ENCODE results near the gene MEG3.

Gene MEG3

DNA sequence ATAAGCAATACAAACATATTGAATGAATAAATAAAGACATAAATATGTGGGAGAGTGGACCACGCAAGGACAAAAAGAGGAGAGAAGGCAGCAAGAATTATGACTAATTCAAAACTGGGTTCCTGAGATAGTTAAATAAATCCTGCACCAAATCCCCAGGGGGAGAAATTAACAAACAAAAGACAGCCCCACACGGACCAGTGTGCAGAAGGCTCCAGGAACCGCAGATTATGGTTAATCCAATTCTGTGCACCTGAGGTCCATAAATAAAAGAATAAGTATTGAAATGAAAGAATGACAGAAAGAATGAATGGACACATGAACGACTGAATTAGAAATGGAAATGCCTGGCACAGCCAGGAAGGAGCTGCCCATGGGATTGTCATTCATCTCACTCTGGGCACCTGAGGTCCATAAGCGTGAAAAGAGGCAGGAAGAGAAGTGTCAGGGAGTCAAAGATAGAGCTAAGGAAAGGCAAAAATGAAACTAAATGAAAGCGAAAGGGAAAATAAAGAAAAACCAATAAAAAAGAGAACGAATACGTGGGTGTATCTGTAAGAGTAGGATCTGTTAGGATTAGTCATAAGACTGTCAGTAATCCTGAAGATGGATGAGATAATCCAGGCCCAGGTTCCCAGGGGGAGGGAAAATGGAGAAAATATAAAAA, 23.3 kb downstream of the MEG3 start:
- no peak for DNase-seq (ENCODE audit: low read depth)

DNA sequence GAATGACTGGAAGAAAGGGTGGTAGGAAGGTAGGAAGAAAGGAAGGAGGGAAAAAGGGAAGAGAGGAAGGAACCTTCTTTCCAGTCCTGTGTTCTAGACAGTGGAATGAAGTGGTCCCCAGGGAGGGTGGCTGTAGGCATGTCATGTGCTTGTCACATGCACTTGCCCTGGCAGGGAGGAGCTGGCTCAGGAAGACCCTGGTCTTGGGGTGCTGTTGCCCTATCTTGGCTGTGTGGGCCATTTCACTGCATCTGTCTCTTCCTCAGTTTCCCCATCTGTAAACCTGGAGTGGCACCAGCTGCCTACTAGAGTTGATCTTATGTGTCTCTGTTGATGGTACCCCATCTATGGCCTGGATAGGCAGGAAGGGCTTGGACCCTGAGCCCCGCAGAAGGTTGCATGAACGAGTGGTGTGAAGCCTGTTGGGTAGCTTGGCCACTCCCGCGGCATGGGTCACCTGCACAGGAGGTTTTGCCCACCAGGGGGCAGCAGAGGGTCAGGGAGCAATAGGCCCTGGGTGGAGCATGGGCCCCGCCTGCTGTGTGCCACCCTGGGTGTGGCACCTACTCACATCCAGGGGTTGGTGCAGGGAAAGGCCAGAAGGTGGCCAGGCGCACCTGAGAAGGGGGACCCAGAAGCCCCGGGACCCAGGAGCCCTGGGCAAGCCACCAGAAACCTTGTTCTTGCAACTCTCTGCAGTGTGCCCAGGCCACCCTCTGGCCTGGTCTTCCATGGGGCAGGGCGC, 25.1 kb downstream of the MEG3 start:
- DNase-seq (ENCODE audit: low read depth), result peak; percentile 69

DNA sequence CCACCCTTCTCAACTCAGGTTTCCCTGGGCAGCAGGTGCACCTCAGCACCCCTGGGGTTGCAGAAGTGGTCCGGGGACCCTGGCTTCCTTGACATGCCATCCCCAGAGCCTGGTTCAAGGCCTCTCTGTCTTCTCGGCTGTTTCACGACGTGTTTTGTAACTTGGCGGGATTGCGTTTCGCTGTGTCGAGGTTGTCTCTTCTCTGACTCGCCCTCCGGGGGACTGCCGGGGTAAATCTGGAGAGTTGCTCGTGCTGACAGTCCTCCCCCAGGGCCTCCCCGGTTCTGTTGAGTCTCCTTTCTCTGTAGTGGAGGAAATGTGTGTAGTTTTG, 25.6 kb downstream of the MEG3 start:
- no peak for DNase-seq (ENCODE audit: low read depth)

DNA sequence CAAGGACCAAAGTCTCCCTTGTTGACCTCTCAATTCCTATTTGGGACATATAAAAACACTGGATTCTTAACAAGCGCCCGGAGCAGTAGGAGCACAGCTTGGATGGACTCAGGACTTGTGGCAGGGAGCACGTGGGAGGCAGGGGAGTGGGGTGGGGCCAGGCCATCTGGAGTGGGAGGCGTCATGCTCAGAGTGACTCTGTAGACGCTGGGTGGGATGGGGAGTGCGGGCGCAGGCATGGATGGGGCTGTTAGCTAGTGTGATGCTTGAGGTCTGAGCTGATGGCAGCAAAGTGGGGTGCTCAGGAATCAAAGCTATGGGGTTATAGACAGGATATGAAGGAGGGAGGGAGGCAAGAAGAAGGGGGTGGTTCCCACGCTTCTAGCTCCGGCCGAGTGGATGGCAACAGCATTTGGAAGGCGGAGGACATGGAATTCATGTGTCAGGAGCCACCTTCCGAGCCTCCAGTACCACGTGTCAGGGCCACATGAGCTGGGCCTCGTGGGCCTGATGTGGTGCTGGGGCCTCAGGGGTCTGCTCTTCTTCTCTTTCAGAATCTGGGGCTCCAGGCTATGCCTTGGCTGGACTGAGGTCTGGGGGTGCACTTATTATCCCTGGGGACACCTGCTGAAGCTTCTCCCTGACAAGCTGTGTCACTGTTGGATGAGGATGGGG, 26.2 kb downstream of the MEG3 start:
- DNase-seq (ENCODE audit: low read depth), result no peak

DNA sequence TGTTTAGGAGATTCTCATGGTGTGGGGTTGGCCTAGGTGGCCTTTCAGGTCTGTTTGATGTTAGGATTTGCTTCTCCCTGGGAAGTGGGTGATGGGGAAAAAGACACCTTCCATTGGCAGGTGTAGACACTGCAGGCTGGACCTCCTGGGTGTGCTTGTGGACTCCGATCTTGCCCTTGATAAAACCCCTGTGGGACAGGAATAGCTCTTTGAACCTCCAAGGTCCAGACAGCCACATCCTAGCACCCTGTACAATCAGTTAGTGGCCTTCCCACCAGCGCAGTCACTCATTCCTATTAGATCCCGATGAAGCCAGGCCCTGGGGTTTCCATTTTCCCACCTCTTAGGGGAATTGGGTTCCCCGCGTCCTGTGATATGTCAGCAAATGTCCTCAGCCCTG, 28.5 kb downstream of the MEG3 start:
- no peak for DNase-seq (ENCODE audit: low read depth)

DNA sequence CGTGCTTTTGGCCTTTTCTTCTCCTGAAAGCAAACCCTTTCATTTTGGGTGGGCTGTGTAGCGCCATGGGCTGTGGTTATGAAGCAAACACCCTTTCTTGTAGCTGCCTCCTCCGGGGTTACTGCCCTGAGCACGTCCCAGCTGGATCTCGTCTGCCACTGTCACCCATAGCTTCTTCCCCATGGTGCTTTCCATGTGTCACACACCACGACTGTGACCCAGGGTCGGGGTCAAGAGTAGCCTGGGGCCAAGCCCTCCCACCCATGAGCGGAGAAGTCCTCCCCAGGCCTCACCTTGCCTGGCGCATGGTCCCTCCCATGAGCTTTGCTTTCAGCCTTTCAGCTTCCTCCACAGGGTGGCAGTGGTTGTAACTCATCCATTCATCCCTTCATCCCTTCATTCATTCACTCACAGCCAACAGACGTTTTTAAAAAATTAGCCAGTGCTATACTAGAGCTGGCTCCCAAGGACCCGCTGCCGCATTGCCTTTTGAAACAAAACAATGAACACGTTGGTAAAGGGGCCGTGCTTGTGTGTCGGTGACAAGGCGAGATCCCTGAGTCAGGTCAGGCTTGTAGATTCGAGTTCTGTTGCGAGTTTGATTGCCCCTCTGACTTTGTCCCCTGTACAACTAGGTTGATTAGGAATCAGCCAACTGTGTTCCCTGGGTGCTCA, 29.5 kb downstream of the MEG3 start:
- DNase-seq (ENCODE audit: low read depth), result no peak

DNA sequence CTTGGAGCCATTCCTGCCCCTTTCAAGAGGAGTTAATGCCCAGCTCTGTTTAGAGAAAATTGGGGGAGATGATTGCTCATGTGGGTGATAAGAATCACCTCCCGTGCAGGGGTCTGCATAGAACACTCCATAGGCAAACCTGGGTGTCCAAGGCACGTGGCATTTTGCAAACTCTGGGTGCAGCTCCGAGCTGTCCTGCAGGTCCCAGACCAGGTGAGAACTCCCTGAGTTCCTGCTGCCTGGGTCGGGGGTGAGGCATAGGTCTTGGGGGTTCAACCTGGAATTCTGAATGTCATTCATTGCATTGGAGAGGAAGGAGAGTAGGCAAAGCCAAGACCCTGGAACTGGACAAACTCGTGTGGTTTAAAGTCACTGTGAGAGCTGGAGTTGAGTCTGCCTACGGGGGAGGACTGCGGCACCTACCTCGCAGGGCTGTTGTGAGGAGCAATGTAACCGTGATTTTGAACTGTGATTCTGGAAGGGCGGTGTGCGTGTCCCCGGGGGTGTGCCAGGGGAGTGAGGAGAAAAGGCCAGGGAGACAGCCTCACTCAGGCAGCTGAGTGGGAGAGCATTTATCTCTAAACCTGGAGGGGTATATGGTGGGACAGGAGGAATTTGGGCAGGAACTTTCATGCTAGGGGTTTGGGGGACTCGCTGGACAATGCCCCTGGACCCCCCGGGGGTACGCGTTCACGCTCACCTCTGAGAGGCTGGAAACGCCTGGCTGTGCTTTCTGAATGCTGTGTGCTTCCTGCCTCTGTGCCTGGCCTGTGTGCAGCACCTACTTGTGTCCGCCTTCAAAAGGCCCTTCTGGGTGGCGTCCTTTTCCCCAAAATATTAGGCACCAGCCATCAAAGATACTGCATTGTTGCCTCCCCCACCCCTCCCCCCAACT, 30.4 kb downstream of the MEG3 start:
- DNase-seq (ENCODE audit: low read depth), result no peak

DNA sequence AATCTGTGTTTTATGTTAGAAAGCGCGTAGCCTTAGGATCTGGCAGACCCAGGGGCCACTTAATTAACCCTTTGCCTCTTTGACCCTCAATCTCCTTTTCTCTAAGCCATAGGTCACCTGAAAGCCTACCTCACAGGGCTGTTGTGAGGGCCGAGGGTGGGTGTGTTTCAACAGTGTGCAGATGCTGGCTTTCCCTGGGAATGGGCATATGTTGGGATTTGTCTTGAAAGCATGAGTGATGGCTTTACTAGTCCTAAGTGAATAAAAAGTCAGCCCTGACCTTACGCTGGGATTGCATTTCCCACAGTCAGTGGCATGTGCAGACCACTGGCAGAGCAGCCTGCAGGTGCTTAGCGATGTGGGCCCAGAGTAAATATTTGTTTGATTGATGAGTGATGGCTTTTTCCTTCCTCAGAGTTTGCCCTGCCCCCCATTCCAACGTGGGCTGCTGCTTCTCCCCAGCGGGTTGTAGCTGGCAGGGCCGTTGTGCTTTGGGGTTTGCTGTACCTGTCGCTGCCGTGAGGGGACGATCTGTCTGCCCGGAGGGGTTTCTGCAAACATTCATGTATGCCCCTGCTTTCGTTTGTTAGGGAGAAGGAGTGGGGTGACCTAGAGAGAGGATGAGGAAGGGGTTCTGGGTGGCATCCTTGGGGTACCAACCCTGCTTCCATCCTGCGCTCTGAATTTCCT, 31.5 kb downstream of the MEG3 start:
- DNase-seq (ENCODE audit: low read depth), result no peak

DNA sequence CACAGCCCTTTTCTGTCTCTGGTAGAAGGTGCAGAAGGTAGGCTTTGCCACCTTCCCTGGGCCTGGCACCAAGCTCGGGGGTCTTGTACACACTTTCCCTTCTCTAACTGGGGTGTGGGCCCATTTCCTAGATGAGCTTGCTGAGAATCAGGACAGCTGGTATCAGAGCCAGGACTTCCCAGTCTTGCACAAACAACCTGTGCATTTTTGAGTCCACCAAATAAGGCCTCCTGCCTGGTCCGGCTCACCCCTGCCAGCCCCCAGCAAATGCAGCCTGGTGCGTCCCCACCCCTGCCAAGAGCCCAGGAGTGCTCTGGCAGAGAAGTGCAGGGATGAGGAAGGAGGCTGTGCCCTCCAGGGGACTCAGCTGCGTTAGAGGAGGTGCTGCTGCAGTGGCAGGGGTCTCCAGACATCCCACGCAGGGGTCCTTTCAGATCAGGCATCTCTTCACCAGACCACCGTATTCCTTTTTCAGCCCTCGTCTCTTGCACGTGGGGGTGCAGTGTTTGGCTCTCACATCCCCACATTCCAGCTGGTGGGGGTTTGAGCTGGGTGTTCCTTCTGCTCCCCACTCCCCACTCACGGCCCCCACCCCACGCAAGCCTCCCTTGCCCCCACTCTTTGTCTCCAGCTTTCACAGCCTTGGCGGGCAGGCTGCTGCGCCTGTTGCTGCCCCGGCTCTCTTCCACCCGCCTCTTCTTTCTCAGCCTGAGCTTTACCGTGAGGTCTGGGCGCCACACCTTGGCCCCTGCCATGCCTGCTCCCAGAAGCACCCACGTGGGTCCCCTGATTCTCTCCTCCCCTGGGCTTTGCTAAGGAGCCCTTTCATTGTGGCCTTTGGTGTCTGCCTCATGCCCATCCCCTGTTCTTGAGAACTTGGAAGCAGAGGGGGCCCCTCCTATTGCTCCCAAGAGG, 32.3 kb downstream of the MEG3 start:
- no peak for DNase-seq (ENCODE audit: low read depth)

DNA sequence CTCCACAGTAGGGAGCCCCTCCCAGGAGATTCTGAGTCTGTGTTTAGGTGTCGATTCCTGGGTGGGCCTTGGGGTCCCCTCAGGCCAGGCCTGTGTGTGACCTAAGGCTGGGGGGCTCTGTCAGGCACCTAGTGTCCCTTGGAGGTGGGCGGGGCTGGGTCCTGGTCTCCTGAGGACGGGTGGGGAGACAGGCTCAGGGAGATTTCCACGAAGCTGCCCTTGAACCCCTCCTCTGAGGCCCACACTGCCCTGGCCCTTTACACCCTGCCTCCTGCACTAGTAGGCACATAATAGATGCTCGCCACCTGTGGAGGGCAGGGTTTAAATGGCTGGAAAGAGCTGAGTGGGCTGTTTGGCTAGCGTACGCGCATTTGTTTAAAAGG, 32.9 kb downstream of the MEG3 start:
- no peak for DNase-seq (ENCODE audit: low read depth)

DNA sequence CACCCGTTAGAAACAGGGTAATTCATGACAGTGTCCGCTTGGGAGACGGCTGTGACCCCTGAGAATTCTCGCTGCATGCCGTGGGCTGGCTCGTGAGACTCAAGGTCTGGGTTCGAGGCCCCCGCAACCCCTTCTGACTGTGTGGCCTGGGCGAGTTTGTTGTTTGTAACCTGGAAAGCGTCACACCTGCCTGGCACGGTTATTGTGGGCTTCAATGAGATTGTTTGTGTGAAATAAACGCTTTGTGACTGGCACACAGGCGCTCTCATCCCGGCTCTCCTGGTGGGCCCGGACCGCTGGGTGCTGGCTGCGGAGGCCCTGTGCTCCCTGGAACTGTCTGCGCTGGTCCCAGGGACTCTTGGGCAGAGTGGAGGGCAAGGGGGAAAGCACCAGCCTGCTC, 33.9 kb downstream of the MEG3 start:
- DNase-seq (ENCODE audit: low read depth), result no peak

DNA sequence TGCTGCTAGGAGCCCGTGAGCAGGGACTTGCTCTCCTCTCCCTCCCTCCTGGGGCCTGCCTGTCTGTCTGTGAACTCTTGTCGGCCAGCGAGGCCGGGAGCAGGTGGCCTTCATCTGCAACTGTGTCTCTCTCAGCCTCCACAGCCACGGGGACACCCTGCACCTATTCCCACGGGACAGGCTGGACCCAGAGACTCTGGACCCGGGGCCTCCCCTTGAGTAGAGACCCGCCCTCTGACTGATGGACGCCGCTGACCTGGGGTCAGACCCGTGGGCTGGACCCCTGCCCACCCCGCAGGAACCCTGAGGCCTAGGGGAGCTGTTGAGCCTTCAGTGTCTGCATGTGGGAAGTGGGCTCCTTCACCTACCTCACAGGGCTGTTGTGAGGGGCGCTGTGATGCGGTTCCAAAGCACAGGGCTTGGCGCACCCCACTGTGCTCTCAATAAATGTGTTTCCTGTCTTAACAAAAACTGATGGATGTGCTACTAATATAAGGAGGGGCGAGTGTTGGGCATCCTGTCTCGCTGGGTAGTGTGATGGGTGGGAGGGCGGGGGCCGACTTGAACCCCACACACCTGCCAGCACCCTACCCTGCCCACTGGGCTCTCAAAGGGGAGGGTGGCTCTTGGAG, 34.8 kb downstream of the MEG3 start:
- no peak for DNase-seq (ENCODE audit: low read depth)

DNA sequence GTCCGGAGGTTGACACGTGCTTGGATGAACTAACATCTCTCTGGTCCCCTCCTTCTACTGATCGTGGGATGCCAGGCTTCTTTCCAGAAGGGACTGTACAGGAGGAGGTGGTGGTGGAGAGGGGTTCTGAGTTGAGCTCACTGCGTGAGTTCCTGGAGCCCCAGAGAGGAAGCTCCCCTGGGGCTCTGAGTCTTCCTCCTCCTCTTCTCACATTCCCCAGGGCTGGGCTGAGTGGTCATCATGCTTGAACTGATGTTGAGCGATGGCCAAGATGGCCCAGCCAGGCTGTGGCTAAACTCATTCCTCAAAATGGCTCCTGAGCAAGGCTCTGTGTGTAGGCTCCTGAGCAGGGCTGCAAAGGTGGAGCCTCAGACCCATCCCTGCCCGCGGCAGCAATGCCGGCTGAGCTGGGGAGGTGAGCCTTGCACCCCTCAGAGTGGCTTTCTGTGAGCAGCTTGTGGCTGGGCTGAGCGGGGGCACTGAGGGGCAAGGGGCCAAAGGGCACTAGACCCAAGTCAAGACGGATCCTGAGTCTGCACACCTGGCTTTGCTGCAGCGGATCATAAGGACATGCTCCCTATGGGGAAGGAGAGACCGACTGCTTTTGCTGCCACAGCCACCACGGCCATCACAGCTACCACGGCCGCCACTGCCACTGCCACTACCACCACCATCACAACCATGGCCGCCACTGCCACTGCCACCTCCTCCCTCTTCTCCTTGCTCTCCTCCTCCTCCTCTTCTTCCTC, 35.4 kb downstream of the MEG3 start:
- no peak for DNase-seq (ENCODE audit: low read depth)

DNA sequence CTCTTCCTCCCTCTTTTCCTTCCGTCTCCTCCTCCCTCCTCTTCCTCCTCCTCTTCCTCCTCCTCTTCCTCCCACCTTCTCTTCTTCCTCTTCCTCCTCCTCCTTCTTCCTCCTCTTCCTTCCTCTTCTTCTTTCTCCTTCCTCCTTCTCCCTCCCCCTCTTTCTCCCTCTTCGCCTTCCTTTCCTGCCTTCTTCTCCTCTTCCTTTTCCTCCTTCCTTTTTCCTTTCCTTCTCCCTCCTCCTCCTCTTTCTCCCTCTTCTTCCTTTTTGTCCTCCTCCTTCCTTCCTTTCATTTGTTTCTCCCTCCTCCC, 36.0 kb downstream of the MEG3 start:
- no peak for DNase-seq (ENCODE audit: low read depth)

DNA sequence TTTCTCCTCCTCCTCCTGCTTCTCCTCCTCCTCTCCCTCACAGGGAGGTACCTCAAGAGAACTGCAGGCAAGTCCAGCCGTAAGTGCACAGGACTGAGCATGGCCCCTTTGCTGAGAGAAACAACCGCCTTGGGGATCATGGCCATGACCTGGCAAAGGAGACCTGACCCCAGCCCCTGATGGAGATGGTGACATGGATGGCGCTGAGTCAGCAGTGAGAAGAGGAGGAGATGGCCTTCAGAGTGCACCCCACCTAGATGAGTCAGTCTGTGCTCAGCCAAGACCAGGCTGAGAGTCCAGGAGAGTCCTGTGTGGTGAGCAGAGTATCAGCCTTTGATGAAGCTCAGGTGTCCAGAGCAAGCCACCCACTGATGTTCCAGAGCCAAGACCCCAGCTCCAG, 36.4 kb downstream of the MEG3 start:
- no peak for DNase-seq (ENCODE audit: low read depth)

DNA sequence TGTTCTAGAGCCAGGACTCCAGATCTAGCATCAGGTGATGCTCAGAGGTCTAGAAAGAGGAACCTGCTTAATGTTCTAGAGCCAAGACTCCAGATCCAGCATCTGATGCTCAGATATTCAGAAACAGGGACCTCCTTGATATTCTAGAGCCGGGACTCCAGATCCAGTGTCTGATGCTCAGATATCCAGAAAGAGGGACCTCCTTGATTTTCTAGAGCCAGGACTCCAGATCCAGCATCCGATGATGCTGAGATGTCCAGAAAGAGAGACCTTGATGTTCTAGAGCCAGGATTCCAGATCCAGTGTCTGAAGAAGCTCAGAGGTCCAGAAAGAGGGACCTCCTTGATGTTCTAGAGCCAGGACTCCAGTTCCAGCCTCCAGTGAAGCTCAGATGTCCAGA, 36.9 kb downstream of the MEG3 start:
- DNase-seq (ENCODE audit: low read depth), result no peak

DNA sequence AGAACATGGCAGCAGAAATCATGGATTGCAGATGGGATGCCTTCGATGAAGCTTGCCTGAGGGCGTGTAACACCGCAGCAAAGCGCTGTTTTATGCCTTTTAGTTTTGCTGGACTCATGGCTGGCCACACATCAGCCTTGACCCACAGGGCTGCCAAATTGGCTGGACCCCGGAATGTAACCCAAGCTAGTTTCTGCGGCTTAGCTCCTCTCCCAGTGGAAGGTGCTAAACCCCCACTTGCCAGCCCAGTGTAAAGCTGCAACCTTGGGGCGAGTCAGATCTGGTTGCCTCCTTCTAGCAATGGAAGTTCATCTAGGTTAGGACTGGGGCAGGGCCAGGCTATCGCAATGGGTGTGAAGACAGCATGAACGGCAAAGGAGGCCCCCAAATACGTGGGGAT, 38.3 kb downstream of the MEG3 start:
- no peak for DNase-seq (ENCODE audit: low read depth)

DNA sequence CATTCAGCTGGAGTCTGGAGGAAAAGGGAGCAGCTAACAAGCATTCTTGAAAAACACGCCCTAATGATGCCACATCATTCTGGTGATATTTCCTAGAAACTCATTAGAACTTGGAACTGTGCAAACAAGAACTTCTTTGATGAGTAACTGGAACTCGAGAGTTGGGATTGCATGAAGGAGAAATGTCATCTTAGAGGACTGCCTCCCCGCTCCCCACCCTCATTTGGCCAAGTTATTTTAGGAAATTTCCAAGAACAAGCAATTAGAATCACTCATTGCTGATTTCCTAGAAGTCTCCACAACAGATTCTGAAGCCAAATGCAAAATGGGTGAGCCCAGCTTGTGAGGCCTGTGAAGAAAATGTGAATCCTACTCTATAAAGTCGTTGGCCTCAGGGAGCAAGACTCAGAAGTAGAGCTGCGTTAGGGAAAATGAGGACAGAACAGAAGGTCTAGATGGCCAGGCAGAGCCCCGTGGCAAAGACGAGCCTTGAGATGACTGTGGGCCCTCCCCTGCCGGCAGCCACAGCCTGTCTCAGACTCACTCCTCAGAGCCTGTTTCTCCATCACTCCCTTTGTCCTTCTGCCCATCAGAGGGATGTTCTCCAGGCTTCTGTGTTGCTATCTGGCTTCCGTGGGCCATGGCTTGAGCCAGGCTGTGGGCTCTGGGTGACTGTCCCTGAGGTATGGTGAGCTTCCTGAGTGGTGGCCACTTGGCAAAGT, 39.2 kb downstream of the MEG3 start:
- DNase-seq (ENCODE audit: low read depth), result no peak
